A549 treated with dexamethasone at 1 μM for 4 hours (cell line): ENCODE data around the gene SMU1. TPM values are rescaled to one million over a fixed set of nuclear protein-coding genes. Genes with fewer than 3 reads are reported as not detected.

Experiments used
- total RNA-seq: library from RNA; stranded (reverse); fragments of 200-300 nt; extraction: Qiagen RNA extraction; gene quantifications from 5 replicates; pipeline ENCODE4 v1.2.3, GENCODE V29; 2022

SMU1 gene
- 19.6 to 22.3 TPM (median 20.8 TPM) in 5 replicates for total RNA-seq

DNA sequence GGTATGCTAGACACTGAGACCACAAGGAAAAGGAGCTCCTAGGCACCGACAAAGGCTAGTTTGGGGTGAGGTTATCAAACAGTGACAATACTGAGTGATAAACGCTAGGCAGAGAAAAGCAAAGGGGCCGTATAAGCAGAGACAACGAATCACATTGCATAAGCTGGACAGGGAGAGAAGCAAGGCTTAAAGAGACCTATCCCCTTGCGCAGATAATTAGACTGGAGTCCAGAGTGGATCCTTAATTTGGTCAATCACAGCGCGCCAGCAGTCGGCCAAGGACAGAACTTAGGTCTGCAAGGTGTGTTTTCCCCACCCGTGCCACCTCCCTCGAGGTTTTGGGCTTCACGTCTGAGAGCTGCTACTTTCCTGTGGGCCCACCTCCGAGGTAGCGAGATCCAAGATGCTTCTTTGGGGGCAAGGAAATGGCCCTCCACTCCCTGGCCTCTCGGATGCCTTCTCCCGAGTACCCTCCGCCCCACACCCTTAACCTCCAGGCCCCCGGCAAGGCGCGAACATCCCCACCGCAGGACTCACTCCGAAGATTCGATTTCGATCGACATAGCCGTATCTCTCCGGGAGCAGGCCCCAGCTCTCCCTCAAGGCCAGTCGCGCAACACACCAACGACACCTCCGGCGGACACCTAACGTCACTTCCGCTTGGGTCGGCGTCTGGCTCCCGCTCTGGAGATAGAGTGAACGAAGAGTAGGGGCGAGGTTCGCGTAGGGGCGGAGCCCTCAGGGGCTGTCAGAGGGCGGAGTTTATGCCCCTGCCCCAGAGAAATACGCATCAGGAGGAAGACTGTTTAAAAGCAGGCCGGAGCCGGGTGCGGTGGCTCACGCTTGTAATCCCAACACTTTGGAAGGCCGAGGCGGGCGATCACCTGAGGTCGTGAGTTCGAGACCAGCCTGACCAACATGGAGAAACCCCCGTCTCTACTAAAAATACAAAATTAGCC, at the start of gene SMU1:
TSS of gene SMU1 (minus strand) at position 629 of the 959 bp plus-strand sequence. CDS start at position 563, 66 bp downstream.

DNA sequence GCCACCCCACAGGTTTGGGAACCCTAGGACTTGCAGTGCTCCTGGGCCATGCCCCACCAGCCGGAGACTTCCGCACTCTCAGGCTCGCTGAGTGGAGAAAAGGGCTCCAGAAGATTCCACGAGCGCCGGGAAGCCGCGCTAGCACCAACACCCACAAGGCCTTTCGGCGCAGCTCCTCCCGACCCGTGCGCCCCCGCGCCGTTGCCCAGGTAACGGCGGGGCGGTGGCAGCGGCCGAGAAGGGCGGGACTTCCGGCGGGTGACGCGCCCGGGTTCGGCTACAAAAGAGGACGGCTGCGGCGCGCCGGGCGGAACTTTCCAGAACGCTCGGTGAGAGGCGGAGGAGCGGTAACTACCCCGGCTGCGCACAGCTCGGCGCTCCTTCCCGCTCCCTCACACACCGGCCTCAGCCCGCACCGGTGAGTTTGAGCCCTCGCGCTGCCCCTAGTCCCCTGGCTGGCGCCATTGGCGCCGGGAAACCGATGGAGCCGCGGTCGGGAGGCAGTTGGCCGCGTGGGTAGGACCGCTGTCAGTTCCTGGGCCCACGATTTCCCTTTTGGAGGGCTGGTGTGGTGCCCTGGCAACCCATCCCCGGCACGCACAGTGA, 51.4 kb downstream of the SMU1 start, which contains the start of gene DNAJA1:
TSS of gene DNAJA1 (plus strand) at position 308 of the 606 bp plus-strand sequence. CDS start 1,212 bp downstream, outside the sequence.

Other genes with a start within 250 kb of the SMU1 start
- 38.6 to 49.8 TPM (median 41.6 TPM) in 5 replicates for gene APTX, start 75.0 kb downstream of the SMU1 start, total RNA-seq
- gene DNAJA1, start 51.4 kb downstream of the SMU1 start, total RNA-seq, result 213 to 252 TPM (median 233 TPM) in 5 replicates
- gene B4GALT1, start 90.7 kb upstream of the SMU1 start, total RNA-seq, result 192 to 266 TPM (median 260 TPM) in 5 replicates
- not detected in 5 replicates for gene SPINK4, start 163.5 kb upstream of the SMU1 start, total RNA-seq
- 109 to 119 TPM (median 114 TPM) in 5 replicates for gene BAG1, start 188.0 kb upstream of the SMU1 start, total RNA-seq
- gene CHMP5, start 188.4 kb upstream of the SMU1 start, total RNA-seq, result 61.5 to 75.7 TPM (median 63.9 TPM) in 5 replicates
- gene NFX1, start 213.8 kb upstream of the SMU1 start, total RNA-seq, result 28.8 to 35.6 TPM (median 34.1 TPM) in 5 replicates